OCI-LY1 (cell line): ENCODE results near the gene PDK2.

ENCODE experiments used
- H2AFZ ChIP-seq: fragments of 200-600 bp; sonication (generic), shearing (Covaris generic); 2 replicates; pipeline ENCODE4 v1.6.0; 2014; ENCODE audit warnings: antibody characterized with exemption, mild to moderate bottlenecking, low read length
- H3F3A ChIP-seq: fragments of 200-600 bp; sonication (generic), shearing (Covaris generic); 2 replicates; pipeline ENCODE4 v1.6.0; 2014; ENCODE audit warnings: mild to moderate bottlenecking, antibody characterized with exemption, low read length, moderate library complexity; ENCODE audit not compliant: insufficient read depth
- H3K27ac ChIP-seq: fragments of 200-600 bp; sonication (generic); 2 replicates; pipeline ENCODE4 v1.5.1; 2014; ENCODE audit warnings: low read length, mixed run types, mild to moderate bottlenecking, low read depth; ENCODE audit not compliant: poor library complexity, severe bottlenecking
- H3K27me3 ChIP-seq: fragments of 200-600 bp; sonication (generic); 2 replicates; pipeline ENCODE4 v1.6.0; 2014; ENCODE audit warnings: antibody characterized with exemption, mild to moderate bottlenecking, low read length, moderate library complexity; ENCODE audit not compliant: insufficient read depth
- H3K36me3 ChIP-seq: fragments of 200-600 bp; sonication (generic); 2 replicates; pipeline ENCODE4 v1.6.1; 2014; ENCODE audit warnings: mild to moderate bottlenecking, antibody characterized with exemption, low read length, moderate library complexity, mixed read lengths; ENCODE audit not compliant: insufficient read depth
- H3K4me1 ChIP-seq: fragments of 200-600 bp; sonication (generic); 2 replicates; pipeline ENCODE4 v1.5.1; 2014; ENCODE audit warnings: mild to moderate bottlenecking, low read length, moderate library complexity; ENCODE audit not compliant: insufficient read depth, severe bottlenecking
- H3K4me2 ChIP-seq: fragments of 200-600 bp; sonication (generic), shearing (Covaris generic); 2 replicates; pipeline ENCODE4 v1.6.1; 2014; ENCODE audit warnings: low read length
- H3K4me3 ChIP-seq: fragments of 200-600 bp; sonication (generic); 2 replicates; pipeline ENCODE4 v1.5.1; 2014; ENCODE audit warnings: low read length, low read depth, mild to moderate bottlenecking, mixed read lengths; ENCODE audit not compliant: poor library complexity, severe bottlenecking
- H3K79me2 ChIP-seq: fragments of 200-600 bp; shearing (Covaris generic); 2 replicates; pipeline ENCODE4 v1.6.1; 2016; ENCODE audit warnings: mixed run types, low read length, mixed read lengths; ENCODE audit not compliant: insufficient read depth
- H3K9ac ChIP-seq: fragments of 200-600 bp; sonication (generic), shearing (Covaris generic); 2 replicates; pipeline ENCODE4 v1.6.1; 2014; ENCODE audit warnings: mild to moderate bottlenecking, low read length, mixed read lengths
- H3K9me2 ChIP-seq: fragments of 200-600 bp; sonication (generic), shearing (Covaris generic); 2 replicates; pipeline ENCODE4 v1.6.1; 2014; ENCODE audit warnings: low read depth, mild to moderate bottlenecking, low read length, mixed read lengths
- H3K9me3 ChIP-seq: fragments of 200-600 bp; shearing (Covaris generic); 2 replicates; pipeline ENCODE4 v1.6.1; 2014; ENCODE audit warnings: low read length, mixed read lengths
- H4K20me1 ChIP-seq: fragments of 200-600 bp; sonication (generic), shearing (Covaris generic); 2 replicates; pipeline ENCODE4 v1.6.0; 2016; ENCODE audit warnings: mild to moderate bottlenecking, low read length; ENCODE audit not compliant: insufficient read depth
- CTCF ChIP-seq: fragments of 200-600 bp; sonication (generic), shearing (Covaris generic); IDR thresholded peaks from 2 replicates; pipeline ENCODE4 v1.5.1; 2017; ENCODE audit warnings: mild to moderate bottlenecking, antibody characterized with exemption, low read length, moderate library complexity, mixed read lengths
- EZH2 ChIP-seq: fragments of 200-600 bp; sonication (generic), shearing (Covaris generic); IDR thresholded peaks from 2 replicates; pipeline ENCODE4 v1.8.0; 2017; ENCODE audit warnings: borderline replicate concordance, mixed run types, mild to moderate bottlenecking, antibody characterized with exemption, low read length, moderate library complexity, mixed read lengths

The PDK2 gene

GRCh38 chr17:50096758-50097157, 1.6 kb downstream of the PDK2 start:
- H3K4me1 ChIP-seq: peaks cover 15% of the 10 kb centered on the region
- H3K9ac ChIP-seq: no peak overlapping the region
- H4K20me1 ChIP-seq: no peaks in the 10 kb centered on the region
- no peak overlapping the region for H2AFZ ChIP-seq
- H3K9me3 ChIP-seq: no peaks in the 10 kb centered on the region
- no peaks in the 10 kb centered on the region for H3K36me3 ChIP-seq
- TF ChIP-seq CTCF (no peak), EZH2 (no peak)
- no peaks in the 10 kb centered on the region for H3K9me2 ChIP-seq
- no peak overlapping the region for H3K27ac ChIP-seq
- H3K79me2 ChIP-seq: no peaks in the 10 kb centered on the region
- no peaks in the 10 kb centered on the region for H3F3A ChIP-seq
- H3K27me3 ChIP-seq: no peaks in the 10 kb centered on the region
- no peak overlapping the region for H3K4me3 ChIP-seq
- H3K4me2 ChIP-seq: no peak overlapping the region; the same call in 1 of the 2 replicates

- TF ChIP-seq EZH2 (no peak), CTCF (no peak)
- no peaks in the 10 kb centered on the region for H3F3A ChIP-seq
- no peaks in the 10 kb centered on the region for H3K79me2 ChIP-seq
- H3K27me3 ChIP-seq: no peaks in the 10 kb centered on the region
- no peak overlapping the region for H3K27ac ChIP-seq
- H2AFZ ChIP-seq: no peak overlapping the region
- H3K36me3 ChIP-seq: no peaks in the 10 kb centered on the region
- no peak overlapping the region for H3K4me2 ChIP-seq
- H3K4me1 ChIP-seq: peaks cover 15% of the 10 kb centered on the region
- no peaks in the 10 kb centered on the region for H3K9me3 ChIP-seq
- no peak overlapping the region for H3K9ac ChIP-seq
- no peak overlapping the region for H3K4me3 ChIP-seq
- H3K9me2 ChIP-seq: no peaks in the 10 kb centered on the region
- H4K20me1 ChIP-seq: no peaks in the 10 kb centered on the region
Observed at GRCh38 chr17:50097455-50097854, 2.3 kb downstream of the PDK2 start.

- Histone ChIP-seq H3K27me3 (no peaks in the 10 kb centered on the region), H3K79me2 (no peaks in the 10 kb centered on the region), H3K36me3 (no peaks in the 10 kb centered on the region), H4K20me1 (no peaks in the 10 kb centered on the region), H3K27ac (no peak overlapping the region), H3K4me2 (no peak overlapping the region), H3K9ac (no peak overlapping the region), H3K9me2 (no peaks in the 10 kb centered on the region), H3K4me3 (no peak overlapping the region), H3F3A (no peaks in the 10 kb centered on the region), H3K9me3 (no peaks in the 10 kb centered on the region), H3K4me1 (peaks cover 15% of the 10 kb centered on the region), H2AFZ (no peak overlapping the region)
- TF ChIP-seq CTCF: no peak
- TF ChIP-seq EZH2: no peak
Observed at GRCh38 chr17:50097926-50098325, 2.8 kb downstream of the PDK2 start.
